Anterior cingulate cortex (tissue), 58 donors: ENCODE results near the gene AOC2.
"Not testable (repeated sequence)": the region's sequence is repeated elsewhere in the genome, so short reads cannot be mapped to it uniquely, and the experiment has no call there.

Experiments
- DNase-seq, 58 donors: peaks; one replicate each; lab custom pipeline; 2025; lab: John Stamatoyannopoulos, UW

Gene AOC2

DNA sequence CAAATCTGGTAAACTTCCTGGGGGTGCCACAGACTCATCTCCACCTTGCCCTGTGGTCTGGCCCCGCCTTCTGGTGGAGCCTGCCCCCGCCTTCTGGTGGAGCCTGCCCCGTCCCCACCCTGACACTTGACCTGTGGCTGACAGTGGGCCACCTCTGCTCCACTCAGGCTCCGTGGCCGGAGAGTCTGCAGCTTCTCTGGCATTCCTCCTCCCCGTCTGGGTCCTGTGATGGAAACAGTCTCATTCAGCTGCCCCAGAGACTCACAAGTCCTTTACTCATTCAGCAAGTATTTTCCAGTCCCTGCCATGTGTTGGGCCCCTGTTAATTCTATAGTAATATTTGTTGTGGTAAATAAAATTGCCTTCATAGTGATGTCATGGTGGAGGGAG lies 35.2 kb downstream of the AOC2 start:
- no peak for DNase-seq

DNA sequence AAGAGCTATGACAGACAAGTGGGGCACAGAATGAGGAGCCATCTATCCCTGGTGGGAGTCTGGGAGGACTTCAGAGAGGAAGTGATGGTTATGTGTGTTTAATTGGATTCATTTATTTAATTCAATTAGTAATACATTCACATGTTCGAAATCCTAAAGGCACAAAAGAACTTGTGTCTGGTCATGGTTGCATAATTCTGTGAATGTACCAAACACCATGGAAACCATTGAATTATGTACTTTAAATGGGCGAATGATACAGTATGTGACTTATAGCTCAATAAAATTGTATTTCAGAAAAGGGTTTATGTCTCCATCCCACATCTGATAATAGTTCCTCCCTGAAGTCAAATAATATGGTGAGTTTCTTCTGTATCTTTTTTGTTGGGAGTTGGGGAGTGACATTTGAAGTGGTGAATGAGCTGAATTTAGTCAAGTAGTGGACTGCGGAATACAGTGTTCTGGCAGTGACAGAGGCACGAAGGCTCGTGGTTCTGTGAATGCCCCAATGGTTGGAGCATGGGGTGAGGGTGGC lies 36.5 kb downstream of the AOC2 start:
- DNase-seq: peak in 1 of 58 donors; percentile 7

DNA sequence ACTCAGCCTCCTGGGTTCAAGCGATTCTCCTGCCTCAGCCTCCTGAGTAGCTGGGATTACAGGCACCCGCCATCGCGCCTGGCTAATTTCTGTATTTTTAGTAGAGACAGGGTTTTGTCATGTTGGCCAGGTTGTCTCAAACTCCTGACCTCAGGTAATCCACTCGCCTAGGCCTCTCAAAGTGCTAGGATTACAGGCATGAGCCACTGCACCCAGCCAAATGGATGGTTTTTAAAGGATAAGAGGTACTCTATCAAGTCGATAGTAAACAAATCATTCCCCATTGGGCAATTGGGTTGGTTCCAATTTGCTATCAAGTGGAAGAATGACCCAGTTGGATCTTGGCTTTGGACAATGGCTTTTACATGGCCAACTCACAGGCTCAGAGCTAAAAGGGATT lies 37.3 kb downstream of the AOC2 start:
- DNase-seq: not testable (repeated sequence)

DNA sequence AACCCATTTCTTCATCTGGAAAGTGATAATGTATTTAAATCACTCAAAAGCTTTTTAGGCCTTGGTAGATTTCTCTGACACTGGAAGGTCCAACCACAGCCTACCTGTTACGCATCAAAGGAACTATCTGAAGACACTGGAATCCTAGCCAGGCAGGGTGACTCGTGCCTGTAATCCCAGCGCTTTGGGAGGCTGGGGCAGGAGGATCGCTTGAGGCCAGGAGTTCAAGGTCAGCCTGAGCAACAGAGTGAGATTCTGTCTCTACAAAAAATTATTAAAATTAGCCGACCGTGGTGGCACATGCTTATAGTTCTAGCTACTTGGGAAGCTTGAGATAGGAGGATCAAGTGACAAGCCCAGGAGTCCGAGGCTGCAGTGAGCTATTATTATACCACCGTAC lies 37.8 kb downstream of the AOC2 start:
- no peak for DNase-seq

DNA sequence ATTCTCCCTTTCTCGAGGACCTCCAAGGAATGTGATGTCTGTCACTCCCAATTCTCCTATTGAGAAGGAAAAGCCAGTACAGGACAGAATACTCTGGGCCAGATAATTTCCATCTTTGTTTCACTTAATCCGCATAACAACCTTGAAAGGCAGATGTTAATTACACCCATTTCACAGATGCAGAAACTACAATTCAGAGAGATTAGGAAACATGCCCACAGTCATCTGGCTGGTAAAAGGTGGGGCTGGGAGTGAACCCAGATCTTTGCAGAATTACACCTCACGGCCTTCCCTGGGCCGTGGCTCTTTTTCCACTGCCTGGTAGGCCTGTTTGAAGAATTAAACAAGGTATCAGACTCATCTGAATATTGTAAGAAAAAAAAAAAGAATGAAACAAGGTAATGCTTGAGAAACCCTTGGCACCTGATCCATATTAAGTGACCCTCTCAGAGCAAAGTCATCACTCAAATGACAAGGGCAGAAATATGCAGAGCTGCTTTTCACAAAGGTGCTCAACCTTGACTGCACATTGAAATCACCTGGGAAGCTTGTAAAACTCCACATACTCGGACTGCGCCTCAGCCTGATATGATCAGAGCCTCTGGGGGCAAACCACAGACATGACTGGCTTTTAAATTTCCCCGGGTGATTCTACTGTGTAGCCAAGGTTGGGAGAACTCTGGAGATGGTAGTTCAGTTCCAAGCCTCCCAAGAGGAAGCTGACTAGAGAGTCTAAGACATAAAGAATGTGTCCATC lies 39.6 kb downstream of the AOC2 start:
- DNase-seq: no peak

DNA sequence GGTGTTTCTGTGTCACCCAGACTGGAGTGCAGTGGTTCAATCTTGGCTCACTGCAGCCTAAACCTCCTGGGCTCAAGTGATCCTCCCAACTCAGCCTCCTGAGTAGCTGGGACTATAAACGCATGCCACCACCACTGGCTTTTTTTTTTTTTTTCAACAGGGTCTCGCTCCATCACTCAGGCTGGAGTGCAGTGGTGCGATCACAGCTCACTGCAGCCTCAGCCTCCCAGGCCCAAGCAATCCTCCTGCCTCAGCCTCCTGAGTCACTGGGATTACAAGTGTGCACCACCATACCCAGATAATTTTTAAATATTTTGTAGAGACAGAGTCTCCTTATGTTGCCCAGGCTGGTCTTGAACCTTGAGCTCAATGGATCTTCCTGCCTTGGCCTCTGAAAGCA lies 41.4 kb downstream of the AOC2 start:
- DNase-seq: not testable (repeated sequence)

DNA sequence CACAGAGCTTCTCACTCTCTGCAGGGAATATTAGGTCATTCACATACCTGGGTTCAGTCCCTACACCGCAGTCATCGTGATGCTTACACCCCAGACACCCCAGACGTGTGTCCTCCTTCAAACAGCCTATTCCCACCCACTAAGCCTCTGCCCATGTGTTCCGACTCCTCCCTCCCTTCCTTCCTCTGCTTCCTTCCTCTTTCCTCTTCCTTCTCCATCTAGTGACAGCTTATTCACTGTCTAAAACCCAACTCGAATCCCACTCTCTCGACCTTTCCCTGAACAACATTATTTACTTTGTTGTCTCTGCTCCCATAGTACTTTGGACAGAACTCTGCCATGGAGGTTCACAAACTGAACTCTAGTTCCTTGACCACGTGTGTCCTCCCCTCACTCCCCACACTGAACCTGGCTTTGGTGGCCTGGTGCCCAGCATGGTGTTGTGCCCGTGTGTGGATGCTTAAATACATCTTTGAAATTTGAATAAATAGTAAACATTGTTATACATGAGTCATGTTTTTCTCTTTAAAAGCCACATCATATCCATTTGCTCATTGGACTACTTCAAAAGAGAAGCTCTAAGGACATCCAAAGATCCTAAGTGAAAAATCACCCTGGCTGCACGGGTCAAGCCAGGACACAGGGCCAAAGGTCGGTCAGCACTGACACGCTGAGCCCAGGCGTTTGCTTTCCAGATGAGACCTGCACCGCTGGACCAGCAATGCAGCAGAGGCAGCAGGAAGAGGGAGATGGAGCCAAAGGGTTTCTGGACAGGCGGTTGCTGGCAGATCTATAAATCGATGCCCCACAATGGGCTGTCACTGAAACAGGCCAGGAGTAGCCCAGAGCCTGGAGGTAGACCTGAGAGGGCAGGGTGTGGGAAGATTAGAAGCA lies 42.1 kb downstream of the AOC2 start:
- DNase-seq: no peak

DNA sequence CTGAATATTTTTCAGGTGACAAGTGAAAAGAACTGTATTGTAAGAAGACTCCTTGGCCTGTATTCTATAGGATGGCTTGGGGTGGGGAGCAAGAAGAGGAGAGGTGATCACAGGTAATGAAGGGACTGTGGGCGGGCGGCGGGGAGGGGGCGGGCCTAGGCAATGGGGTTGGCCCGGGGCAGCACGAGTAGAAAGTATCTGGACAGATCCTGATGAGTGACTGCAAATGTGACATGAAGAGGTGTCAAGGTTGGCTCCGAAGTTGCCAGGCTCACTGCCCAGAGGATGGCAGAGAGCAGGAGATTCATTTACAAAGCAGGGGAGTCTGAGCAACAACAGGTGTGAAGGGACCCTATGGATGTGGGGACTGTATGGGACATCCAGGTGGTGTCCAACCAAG lies 45.4 kb downstream of the AOC2 start:
- DNase-seq: no peak

DNA sequence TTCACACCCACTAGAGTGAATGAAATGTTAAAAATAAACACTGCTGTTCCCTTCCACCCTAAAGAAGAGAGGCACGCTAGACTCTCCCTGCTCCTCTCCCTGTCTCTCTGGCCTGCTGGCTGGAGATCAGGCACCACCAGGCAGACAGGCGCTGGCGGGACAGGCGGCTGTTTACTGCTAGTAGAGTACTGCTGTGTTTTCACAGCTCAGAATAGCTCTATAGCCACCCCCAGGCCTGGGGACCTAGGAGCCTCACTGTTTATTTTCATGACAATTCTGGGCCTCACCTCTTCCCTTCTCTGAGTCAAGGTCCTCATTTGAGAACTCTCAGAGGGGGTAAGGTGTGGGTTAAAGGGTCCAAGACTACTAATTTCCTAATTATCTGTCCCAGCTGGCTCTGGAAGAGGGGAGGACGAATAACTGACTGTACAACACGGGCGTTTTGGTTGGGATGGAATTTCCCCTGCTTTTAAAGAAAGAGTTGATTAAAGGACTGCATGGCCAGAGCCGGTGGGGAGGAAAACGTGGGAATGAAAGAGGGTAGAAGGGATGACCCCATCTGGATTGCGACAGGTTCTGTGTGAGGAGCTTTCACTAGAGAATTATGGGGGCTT lies 47.3 kb downstream of the AOC2 start:
- DNase-seq: peak in 5 of 58 donors; percentile 1 to 14 (median 5)

DNA sequence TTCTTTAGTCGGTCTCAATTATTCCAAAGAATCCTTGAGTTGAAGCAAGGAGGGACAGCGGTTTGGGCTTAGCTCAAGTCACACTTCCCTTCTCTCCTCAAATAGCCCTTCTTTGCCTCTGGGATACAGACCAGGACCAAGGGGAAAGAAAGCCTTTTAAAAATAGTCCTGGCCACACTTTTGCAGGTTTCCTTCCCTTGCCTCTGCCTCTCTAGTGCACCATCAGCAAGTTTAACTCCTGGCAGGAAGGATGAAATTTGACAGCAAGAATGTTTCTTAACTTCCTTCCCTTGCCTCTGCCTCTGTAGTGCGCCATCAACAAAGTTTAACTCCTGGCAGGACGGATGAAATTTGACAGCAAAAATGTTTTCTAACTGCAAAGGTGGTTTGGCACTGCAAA lies 49.0 kb downstream of the AOC2 start:
- DNase-seq: no peak

DNA sequence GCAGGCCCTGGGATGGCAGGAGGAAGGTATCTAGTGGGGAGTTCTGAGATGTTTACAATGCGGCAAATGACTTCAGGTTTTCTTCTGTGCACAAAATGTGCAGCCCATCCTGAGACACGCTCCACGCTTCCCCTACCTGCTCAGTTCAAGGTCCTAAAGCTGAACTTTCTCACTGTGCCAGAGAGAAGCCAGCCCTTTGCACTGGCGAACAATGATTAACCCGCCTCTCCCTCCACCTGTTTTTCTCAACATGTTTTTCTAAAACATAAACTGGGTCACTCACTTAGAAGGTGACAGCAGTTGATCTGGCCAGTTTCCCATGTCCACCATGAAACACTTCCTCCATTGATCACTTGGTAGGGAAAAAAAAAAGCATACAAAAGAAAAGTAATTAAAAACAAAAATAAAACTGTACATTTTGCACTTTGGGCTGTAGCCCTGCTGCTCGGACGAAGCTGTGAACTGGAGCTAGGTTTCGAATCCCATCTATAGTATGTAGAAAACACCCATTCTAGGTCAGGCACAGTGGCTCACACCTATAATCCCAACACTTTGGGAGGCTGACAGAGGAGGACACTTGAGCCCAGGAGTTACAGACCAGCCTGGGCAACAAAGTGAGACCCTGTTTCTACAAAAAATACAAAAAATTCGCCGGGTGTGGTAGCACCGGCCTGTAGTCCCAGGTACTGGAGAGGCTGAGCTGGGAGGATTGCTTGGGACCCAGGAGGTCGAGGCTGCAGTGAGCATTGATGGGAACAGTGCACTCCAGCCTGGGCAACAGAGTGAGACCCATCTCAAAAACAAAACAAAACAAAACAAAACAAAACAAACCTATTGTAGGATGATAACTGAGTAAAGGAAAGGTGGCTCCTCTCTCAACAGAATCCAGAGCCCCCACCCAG lies 50.2 kb downstream of the AOC2 start:
- no peak for DNase-seq

DNA sequence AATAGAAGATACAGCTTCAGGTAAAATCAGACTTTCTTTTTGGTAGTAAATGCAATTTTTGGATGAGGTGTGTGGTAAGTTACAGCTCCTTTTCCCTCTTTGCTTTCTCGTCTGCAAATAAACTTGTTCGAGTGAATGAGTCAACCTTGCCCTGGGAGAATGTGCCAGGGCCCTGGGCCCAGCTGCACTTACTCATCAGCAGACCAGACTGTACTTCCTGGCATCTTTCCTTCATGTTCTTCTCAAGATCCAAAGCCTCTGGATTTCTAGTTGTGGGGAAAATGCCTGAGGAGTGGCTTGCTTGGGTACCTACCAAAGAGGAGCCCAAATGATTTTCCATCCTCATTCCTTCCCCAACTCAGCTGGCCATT lies 50.8 kb downstream of the AOC2 start:
- DNase-seq: peak in 3 of 58 donors; percentile 2 to 15 (median 7)

DNA sequence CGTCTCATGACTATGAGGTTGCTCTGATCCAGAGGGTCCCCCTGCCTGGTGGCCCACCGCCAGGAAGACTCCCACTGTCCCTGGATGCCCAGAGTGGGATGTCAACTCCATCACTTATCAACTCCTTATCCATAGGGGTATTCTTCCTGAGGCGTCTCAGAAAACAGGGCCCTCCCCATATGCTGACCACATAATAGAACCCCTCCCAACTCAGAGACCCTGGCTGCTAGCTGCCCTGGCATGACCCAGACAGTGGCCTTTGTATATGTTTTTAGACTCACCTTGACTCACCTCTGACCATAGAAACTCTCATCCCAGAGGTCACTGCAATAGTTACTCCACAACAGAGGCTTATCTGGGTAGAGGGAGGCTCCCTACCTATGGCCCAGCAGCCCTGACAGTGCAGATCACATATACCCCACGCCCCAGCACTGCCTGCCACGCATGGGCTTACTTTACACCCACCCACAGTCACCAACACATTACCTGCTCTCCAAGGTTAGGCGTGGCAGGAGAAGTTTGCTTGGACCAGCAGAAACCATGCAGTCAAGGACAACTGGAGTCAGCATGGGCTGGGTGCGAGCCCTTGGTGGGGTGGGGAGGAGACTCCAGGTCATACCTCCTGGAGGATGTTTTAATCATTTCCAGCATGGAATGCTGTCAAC lies 53.9 kb downstream of the AOC2 start:
- DNase-seq: no peak

DNA sequence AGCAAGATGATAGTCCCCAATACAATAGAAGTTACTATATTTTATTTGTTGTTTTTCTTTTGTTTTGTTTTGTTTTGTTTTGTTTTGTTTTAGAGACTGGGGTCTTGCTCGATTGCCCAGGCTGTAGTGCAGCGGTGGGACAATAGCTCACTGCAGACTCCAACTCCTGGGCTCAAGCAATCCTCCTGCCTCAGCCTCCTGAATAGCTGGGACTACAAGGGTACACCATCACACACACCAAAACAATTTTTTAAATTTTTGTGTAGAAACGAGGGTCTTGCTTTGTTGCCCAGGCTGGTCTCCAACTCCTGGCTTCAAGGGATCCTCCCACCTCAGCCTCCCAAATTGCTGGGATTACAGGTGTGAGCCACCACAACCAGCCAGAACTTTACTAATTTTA lies 55.6 kb downstream of the AOC2 start:
- DNase-seq: not testable (repeated sequence)
